ENCODE data around the gene RNASE13. TPM values are rescaled to one million over a fixed set of nuclear protein-coding genes. Genes with fewer than 3 reads are reported as not detected.

Gene RNASE13
- total RNA-seq, 1 experiment from 2014 or later = not detected

DNA sequence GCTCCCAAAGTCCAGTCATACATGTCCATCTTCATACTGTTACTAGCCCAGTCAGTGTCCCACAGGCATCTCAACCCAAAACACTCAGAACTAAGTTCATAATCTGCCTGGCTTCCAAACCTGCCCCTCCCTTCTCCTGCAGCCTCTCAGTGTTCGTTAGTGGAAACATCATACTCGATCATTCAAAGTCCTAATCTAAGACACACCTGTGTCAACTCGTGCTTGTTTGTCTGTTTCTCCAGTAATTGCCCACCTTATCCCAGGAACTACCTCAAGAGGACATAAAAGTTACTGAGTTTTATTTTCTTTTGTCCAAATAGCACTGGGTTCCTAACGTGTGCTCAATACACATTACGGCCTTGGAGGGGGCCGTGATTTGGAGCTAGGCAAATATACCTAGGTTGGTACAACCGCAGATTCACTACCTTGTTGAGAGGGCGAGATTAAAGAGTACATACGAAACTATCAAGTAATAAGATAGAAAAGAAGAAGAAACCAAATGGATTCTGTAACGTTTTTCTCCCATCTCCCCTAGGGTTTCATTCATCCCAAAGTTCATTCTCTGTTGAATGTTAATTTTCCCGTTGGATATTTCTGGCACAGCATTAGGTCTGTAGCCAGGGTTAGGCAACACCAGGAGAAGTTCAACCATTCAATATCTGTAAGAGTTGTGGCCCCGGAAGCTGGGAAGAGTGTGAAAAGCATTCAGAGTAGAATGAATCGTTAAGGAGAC, 26.2 kb upstream of the RNASE13 start:
- no peak for DNase-seq
- BruUV-seq (replicated peaks) = no TSS peak
- H3K4me3 Mint-ChIP-seq (ENCODE audit: low read depth, unreplicated experiment) = no peak overlapping the region
- peaks cover 28% of the 10 kb centered on the region for H3K27me3 Mint-ChIP-seq (ENCODE audit: unreplicated experiment)
- no peaks in the 10 kb centered on the region for H3K36me3 Mint-ChIP-seq (ENCODE audit: insufficient read depth, unreplicated experiment)
- TF ChIP-seq, protein P1, sequence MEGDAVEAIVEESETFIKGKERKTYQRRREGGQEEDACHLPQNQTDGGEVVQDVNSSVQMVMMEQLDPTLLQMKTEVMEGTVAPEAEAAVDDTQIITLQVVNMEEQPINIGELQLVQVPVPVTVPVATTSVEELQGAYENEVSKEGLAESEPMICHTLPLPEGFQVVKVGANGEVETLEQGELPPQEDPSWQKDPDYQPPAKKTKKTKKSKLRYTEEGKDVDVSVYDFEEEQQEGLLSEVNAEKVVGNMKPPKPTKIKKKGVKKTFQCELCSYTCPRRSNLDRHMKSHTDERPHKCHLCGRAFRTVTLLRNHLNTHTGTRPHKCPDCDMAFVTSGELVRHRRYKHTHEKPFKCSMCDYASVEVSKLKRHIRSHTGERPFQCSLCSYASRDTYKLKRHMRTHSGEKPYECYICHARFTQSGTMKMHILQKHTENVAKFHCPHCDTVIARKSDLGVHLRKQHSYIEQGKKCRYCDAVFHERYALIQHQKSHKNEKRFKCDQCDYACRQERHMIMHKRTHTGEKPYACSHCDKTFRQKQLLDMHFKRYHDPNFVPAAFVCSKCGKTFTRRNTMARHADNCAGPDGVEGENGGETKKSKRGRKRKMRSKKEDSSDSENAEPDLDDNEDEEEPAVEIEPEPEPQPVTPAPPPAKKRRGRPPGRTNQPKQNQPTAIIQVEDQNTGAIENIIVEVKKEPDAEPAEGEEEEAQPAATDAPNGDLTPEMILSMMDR (IDR thresholded peaks at IDR 0.05; ENCODE audit: unreplicated experiment) = no peak
- intact Hi-C loops (cut with micrococcal nuclease; ENCODE audit: unreplicated experiment) = no loop called here
- CTCF ChIA-PET = no interaction called here
- H3K9me3 Mint-ChIP-seq (ENCODE audit: low read depth, unreplicated experiment) = no peaks in the 10 kb centered on the region
- no peaks in the 10 kb centered on the region for H3K4me1 Mint-ChIP-seq (ENCODE audit: low read depth, unreplicated experiment)
- H3K27ac Mint-ChIP-seq (ENCODE audit: unreplicated experiment) = no peak overlapping the region

DNA sequence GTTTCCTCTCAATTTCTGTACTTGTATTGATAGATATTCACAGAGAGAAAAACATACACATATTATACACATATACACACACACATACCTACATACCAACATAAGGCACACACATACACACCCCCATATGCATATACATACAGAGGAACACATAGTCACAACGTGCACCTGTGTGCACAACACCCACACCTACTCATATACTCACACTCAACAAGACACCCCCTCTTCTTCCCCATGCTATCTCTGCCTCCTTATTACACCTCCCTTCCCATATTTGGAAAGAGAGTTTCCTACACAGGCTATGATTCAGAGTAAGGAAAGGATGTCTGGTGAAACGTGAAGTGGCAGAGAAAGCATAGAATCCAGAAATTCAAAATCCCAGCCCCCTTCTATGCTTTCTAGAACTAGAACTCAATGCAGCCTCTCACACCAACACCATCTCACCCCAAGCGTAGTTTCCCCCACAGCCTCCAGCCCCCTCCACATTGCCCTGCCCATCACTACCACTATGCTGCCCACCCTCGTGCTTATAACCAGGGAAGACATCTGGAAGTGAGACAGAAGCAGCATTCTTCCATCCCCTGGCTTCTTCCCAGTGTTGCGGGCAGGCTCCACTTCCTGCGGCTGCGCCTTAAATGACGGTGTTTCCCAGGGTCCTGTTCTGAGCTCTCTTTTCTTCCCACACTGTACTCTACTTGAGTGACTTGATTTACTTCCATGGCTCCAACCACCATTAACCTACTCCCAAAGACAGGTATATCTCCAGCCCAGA, 25.4 kb upstream of the RNASE13 start:
- DNase-seq = no peak
- no TSS peak for BruUV-seq (replicated peaks)
- intact Hi-C loops (cut with micrococcal nuclease; ENCODE audit: unreplicated experiment) = no loop called here
- CTCF ChIA-PET = interaction anchor here (1.5 kb wide), 1 partner anchor 44 kb away, joined by 3 read pairs; no protein-coding TSS in a partner anchor
- Mint-ChIP-seq H3K36me3 (ENCODE audit: insufficient read depth, unreplicated experiment) (no peaks in the 10 kb centered on the region), H3K9me3 (ENCODE audit: low read depth, unreplicated experiment) (no peaks in the 10 kb centered on the region), H3K27me3 (ENCODE audit: unreplicated experiment) (peaks cover 20% of the 10 kb centered on the region), H3K4me3 (ENCODE audit: low read depth, unreplicated experiment) (no peak overlapping the region), H3K4me1 (ENCODE audit: low read depth, unreplicated experiment) (peaks cover 6% of the 10 kb centered on the region), H3K27ac (ENCODE audit: unreplicated experiment) (no peak overlapping the region)
- TF ChIP-seq, protein P1 (IDR thresholded peaks at IDR 0.05; ENCODE audit: unreplicated experiment) = no peak

DNA sequence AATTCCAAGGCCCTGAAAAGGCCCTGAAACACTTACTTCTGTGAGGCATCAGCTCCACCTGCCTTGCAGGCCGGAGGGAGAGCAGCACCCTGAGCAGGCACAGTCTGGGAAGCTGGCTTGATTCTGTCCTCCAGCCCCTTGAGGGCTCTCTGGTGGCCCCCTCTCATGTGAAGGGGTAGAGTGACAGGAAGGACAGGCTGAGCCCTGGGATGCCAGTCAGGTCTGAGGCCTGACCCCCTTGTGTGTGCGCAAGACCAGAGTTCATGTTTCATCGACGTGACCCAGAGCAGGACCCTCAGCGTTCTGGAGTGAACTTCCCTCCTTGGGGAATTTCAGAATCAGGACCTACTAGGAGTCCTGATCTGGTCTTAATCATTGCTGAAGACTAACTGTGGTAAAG, 24.3 kb upstream of the RNASE13 start:
- BruUV-seq (replicated peaks) = no TSS peak
- no peaks in the 10 kb centered on the region for H3K36me3 Mint-ChIP-seq (ENCODE audit: insufficient read depth, unreplicated experiment)

More for the DNA sequence above, 24.3 kb upstream of the RNASE13 start:
- Mint-ChIP-seq H3K4me3 (ENCODE audit: low read depth, unreplicated experiment) (no peak overlapping the region), H3K4me1 (ENCODE audit: low read depth, unreplicated experiment) (peaks cover 18% of the 10 kb centered on the region), H3K27ac (ENCODE audit: unreplicated experiment) (no peak overlapping the region), H3K9me3 (ENCODE audit: low read depth, unreplicated experiment) (no peaks in the 10 kb centered on the region), H3K27me3 (ENCODE audit: unreplicated experiment) (peaks cover 16% of the 10 kb centered on the region)
- TF ChIP-seq, protein P1 (IDR thresholded peaks at IDR 0.05; ENCODE audit: unreplicated experiment) = no peak
- intact Hi-C loops (cut with micrococcal nuclease; ENCODE audit: unreplicated experiment) = no loop called here
- no peak for DNase-seq
- CTCF ChIA-PET = interaction anchor here (0.7 to 1.5 kb wide), 2 partner anchors 42 to 43 kb away, joined by 3 read pairs; partner anchors contain the start of gene TMEM253
